H1 (cell line): Measurements from ENCODE around the gene ETS1. TPM values are rescaled to one million over a fixed set of nuclear protein-coding genes. Genes with fewer than 3 reads are reported as not detected.

Experiments used
- CTCF ChIA-PET: fragments of 300-600 bp; sonication (Branson Sonifier 250); formaldehyde crosslinking; loops from one replicate; lab custom pipeline; 2021; ENCODE audit not compliant: partially characterized antibody; lab: Charles Lee
- POLR2A ChIA-PET: fragments of 300-600 bp; sonication (Branson Sonifier 250); formaldehyde crosslinking; loops from one replicate; lab custom pipeline; 2021; ENCODE audit warnings: inconsistent platforms; ENCODE audit not compliant: partially characterized antibody; lab: Charles Lee
- DNase-seq, 2 experiments: peaks; one replicate each; pipeline versions ENCODE4 v3.0.0 to v3.0.0-alpha.2; 2010 to 2022; ENCODE audit warnings: low spot score in 2 of 2, low read depth in 1 of 2, mixed read lengths in 1 of 2
- FAIRE-seq: peaks from 2 replicates; lab custom pipeline; 2011; peaks lifted over from hg19 to GRCh38; lab: Jason Lieb, UNC
- H2AFZ ChIP-seq: 2 replicates; pipeline ENCODE4 v1.8.1; 2012; ENCODE audit warnings: low read length, inconsistent platforms
- H2AK5ac ChIP-seq: 2 replicates; pipeline ENCODE4 v1.6.1; 2013; ENCODE audit warnings: low read depth, low read length
- H2BK120ac ChIP-seq: replicated peaks from 2 replicates; pipeline ENCODE3; 2013; ENCODE audit warnings: low read depth, low read length, inconsistent platforms
- H2BK12ac ChIP-seq: 2 replicates; pipeline ENCODE4 v1.6.1; 2013; ENCODE audit warnings: low read depth, low read length
- H2BK15ac ChIP-seq: 2 replicates; pipeline ENCODE4 v1.6.1; 2013; ENCODE audit warnings: low read length
- H2BK20ac ChIP-seq: 2 replicates; pipeline ENCODE4 v1.6.1; 2013; ENCODE audit warnings: low read length
- H2BK5ac ChIP-seq: 2 replicates; pipeline ENCODE4 v1.6.1; 2013; ENCODE audit warnings: low read depth, low read length
- H3K14ac ChIP-seq: 2 replicates; pipeline ENCODE4 v1.6.1; 2013; ENCODE audit warnings: inconsistent platforms; ENCODE audit not compliant: insufficient read length
- H3K18ac ChIP-seq: 2 replicates; pipeline ENCODE4 v1.6.1; 2013; ENCODE audit warnings: low read length; ENCODE audit errors: extremely low read depth
- H3K23ac ChIP-seq: 2 replicates; pipeline ENCODE4 v1.6.1; 2013; ENCODE audit warnings: inconsistent platforms; ENCODE audit not compliant: insufficient read length
- H3K23me2 ChIP-seq: 2 replicates; pipeline ENCODE4 v1.6.1; 2013; ENCODE audit warnings: low read depth, low read length
- H3K27ac ChIP-seq: 2 replicates; pipeline ENCODE4 v1.6.1; 2011; ENCODE audit warnings: low read depth, low read length, inconsistent platforms
- H3K27me3 ChIP-seq, 4 experiments: replicated peaks in 1 of 4; 1 replicate in 1 of 4; 2 replicates in 3 of 4; pipeline versions ENCODE4 v1.6.1 to v1.8.1; 2011 to 2013; ENCODE audit warnings: low read length in 3 of 4, mild to moderate bottlenecking in 3 of 4, inconsistent platforms in 2 of 4, mixed read lengths in 2 of 4, moderate library complexity in 1 of 4; ENCODE audit not compliant: control insufficient read depth in 3 of 4, insufficient read depth in 3 of 4; ENCODE audit errors: extremely low read depth in 1 of 4
- H3K36me3 ChIP-seq, 4 experiments: 2 replicates each; pipeline versions ENCODE4 v1.6.1 to v1.8.1; 2011 to 2013; ENCODE audit warnings: mild to moderate bottlenecking in 4 of 4, low read length in 3 of 4, moderate library complexity in 2 of 4, control low read depth in 1 of 4, inconsistent platforms in 1 of 4; ENCODE audit not compliant: insufficient read depth in 4 of 4, control insufficient read depth in 2 of 4
- H3K4ac ChIP-seq: replicated peaks from 2 replicates; pipeline ENCODE3; 2013; ENCODE audit warnings: low read length, low read depth, mixed read lengths, inconsistent platforms; ENCODE audit not compliant: insufficient read length
- H3K4me1 ChIP-seq, 4 experiments: replicated peaks in 1 of 4; 1 replicate in 1 of 4; 2 replicates in 3 of 4; pipeline versions ENCODE4 v1.6.1 to v1.8.1; 2011 to 2013; ENCODE audit warnings: low read length in 3 of 4, inconsistent platforms in 2 of 4, mixed read lengths in 1 of 4; ENCODE audit not compliant: insufficient read depth in 4 of 4, control insufficient read depth in 3 of 4
- H3K4me2 ChIP-seq, 2 experiments: 2 replicates each; pipeline versions ENCODE4 v1.6.1 to v1.8.1; 2011 to 2013; ENCODE audit warnings: low read depth in 2 of 2, low read length in 2 of 2, control low read depth in 1 of 2, inconsistent platforms in 1 of 2, mild to moderate bottlenecking in 1 of 2; ENCODE audit not compliant: insufficient read depth in 1 of 2
- H3K4me3 ChIP-seq, 4 experiments: fragments of 200-600, 300-600 bp in 1 of 4; sonication (generic), shearing (Covaris generic), sonication (Bioruptor Twin) in 1 of 4; 2 replicates each; pipeline versions ENCODE4 v1.5.1 to v1.8.1; 2011 to 2016; ENCODE audit warnings: low read length in 4 of 4, low read depth in 3 of 4, control low read depth in 2 of 4, inconsistent platforms in 2 of 4, mild to moderate bottlenecking in 2 of 4, mixed read lengths in 1 of 4, moderate library complexity in 1 of 4; ENCODE audit not compliant: insufficient read depth in 2 of 4; ENCODE audit errors: extremely low read depth in 1 of 4
- H3K56ac ChIP-seq: replicated peaks from 2 replicates; pipeline ENCODE3; 2013; ENCODE audit warnings: low read depth, mild to moderate bottlenecking, mixed read lengths, low read length, inconsistent platforms; ENCODE audit not compliant: insufficient read length
- H3K79me1 ChIP-seq: 2 replicates; pipeline ENCODE4 v1.6.1; 2013; ENCODE audit warnings: low read depth, low read length, control low read depth
- H3K79me2 ChIP-seq, 2 experiments: 2 replicates each; pipeline versions ENCODE4 v1.6.1 to v1.8.1; 2012 to 2013; ENCODE audit warnings: low read length in 2 of 2, mild to moderate bottlenecking in 2 of 2, inconsistent platforms in 1 of 2; ENCODE audit not compliant: insufficient read depth in 2 of 2, control insufficient read depth in 1 of 2
- H3K9ac ChIP-seq, 4 experiments: replicated peaks in 1 of 4; 1 replicate in 1 of 4; 2 replicates in 3 of 4; pipeline versions ENCODE4 v1.6.1 to v1.8.1; 2011 to 2013; ENCODE audit warnings: low read depth in 3 of 4, low read length in 3 of 4, control low read depth in 2 of 4, mild to moderate bottlenecking in 2 of 4, moderate library complexity in 2 of 4, inconsistent platforms in 1 of 4; ENCODE audit errors: extremely low read depth in 1 of 4
- H3K9me3 ChIP-seq, 2 experiments: 2 replicates each; pipeline versions ENCODE4 v1.6.1 to v1.8.1; 2012 to 2013; ENCODE audit warnings: mild to moderate bottlenecking in 2 of 2, moderate library complexity in 2 of 2, control low read depth in 1 of 2, inconsistent platforms in 1 of 2, low read depth in 1 of 2, low read length in 1 of 2, mixed read lengths in 1 of 2; ENCODE audit not compliant: insufficient read depth in 2 of 2
- H4K20me1 ChIP-seq, 2 experiments: replicated peaks in 1 of 2; 2 replicates each; pipeline versions ENCODE3 to v1.8.1; 2011 to 2013; ENCODE audit warnings: inconsistent platforms in 2 of 2, low read length in 2 of 2, mild to moderate bottlenecking in 1 of 2; ENCODE audit not compliant: insufficient read depth in 2 of 2, control insufficient read depth in 1 of 2
- H4K5ac ChIP-seq: 2 replicates; pipeline ENCODE4 v1.6.1; 2013; ENCODE audit warnings: low read length, low read depth, mixed read lengths, inconsistent platforms; ENCODE audit not compliant: insufficient read length
- H4K8ac ChIP-seq: 2 replicates; pipeline ENCODE4 v1.8.0; 2013; ENCODE audit warnings: mild to moderate bottlenecking, moderate library complexity, low read length, inconsistent platforms; ENCODE audit not compliant: insufficient read depth; ENCODE audit errors: extremely low read depth
- H4K91ac ChIP-seq: replicated peaks from 2 replicates; pipeline ENCODE3; 2013; ENCODE audit warnings: low read length, mixed read lengths, inconsistent platforms; ENCODE audit not compliant: insufficient read length
- BACH1 ChIP-seq: IDR thresholded peaks from 2 replicates; pipeline ENCODE4 v1.6.1; 2012; ENCODE audit warnings: low read length, improper control_type of control experiment
- CBX8 ChIP-seq: fragments of 300-800, 300-1000 bp; sonication (generic); IDR thresholded peaks from 2 replicates; pipeline ENCODE4 v1.7.1; 2016; ENCODE audit warnings: low read depth, low read length, borderline replicate concordance
- SAP30 ChIP-seq: fragments of 300-600 bp; sonication (generic); IDR thresholded peaks from 2 replicates; pipeline ENCODE4 v1.7.1; 2012; ENCODE audit warnings: low read length, moderate library complexity, mild to moderate bottlenecking, inconsistent platforms; ENCODE audit not compliant: insufficient read depth, insufficient replicate concordance
- SP4 ChIP-seq: IDR thresholded peaks from 2 replicates; pipeline ENCODE4 v1.6.1; 2012; ENCODE audit warnings: low read length, inconsistent platforms
- SRF ChIP-seq: IDR thresholded peaks from 2 replicates; pipeline ENCODE4 v1.6.1; 2011; ENCODE audit warnings: mild to moderate bottlenecking, low read depth, low read length, moderate library complexity
- WGBS, 2 experiments: shearing (Covaris generic) in 1 of 2; methylation state at CpG; one replicate each; pipeline versions ENCODE4 v1.1.6 to v1.1.7; 2013 to 2015; ENCODE audit warnings: low lambda C conversion rate in 2 of 2, mixed read lengths in 2 of 2, inconsistent platforms in 1 of 2, low coverage in 1 of 2, missing lambda C conversion rate in 1 of 2; ENCODE audit not compliant: insufficient replicate concordance in 2 of 2, insufficient coverage in 1 of 2, insufficient read length in 1 of 2; ENCODE audit errors: extremely low coverage in 1 of 2, missing lambda C conversion rate in 1 of 2; 5-methylcytosine and 5-hydroxymethylcytosine counted together
- polyA plus RNA-seq, 7 experiments: library from polyadenylated mRNA; depleted of rRNA in 3 of 7; stranded (reverse) in 5 of 7; unstranded in 2 of 7; fragments of >200 nt in 5 of 7; fragments of 200-250 nt in 2 of 7; gene quantifications; 1 replicate in 5 of 7; 2 replicates in 1 of 7; 4 replicates in 1 of 7; pipeline versions ENCODE4 v1.2.1 to v1.2.3, GENCODE V29; 2011 to 2013; ENCODE audit warnings: missing spikeins in 2 of 7, mixed read lengths in 2 of 7
- total RNA-seq: library from RNA; stranded (reverse); fragmentation: NEBNext Ultra II Directional; extraction: Animal tissue kit (Norgen Biotek cat#: 25700); gene quantifications from 2 replicates; pipeline ENCODE4 v1.2.1, GENCODE V29; 2021

The ETS1 gene
- total and polyA plus RNA-seq, 2 of the 8 experiments (the other 6 are each of a cell fraction or from before 2014, with no cell fraction given) = 10.0 to 35.3 TPM

DNA sequence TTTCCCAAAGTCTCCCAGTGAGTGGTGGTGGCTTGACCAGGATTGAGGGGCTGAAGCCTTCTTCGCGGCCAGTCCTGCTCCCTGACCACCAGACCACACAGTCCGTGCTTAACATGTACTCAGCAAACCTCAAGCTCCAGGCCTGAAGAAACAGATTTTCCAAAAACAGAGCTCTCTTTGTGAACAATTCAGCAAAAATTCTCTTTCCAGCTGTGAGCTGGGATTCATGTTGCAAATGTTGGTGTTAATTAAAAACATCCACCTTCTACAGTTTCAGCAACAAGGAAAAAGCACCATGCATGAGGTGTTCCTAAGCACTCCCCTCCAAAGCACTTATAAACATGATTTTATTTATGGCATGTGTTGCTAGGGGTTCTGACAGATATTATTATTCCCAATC, 129.5 kb downstream of the ETS1 start:
- Histone ChIP-seq H4K5ac (no peak overlapping the region), H3K27ac (no peak overlapping the region), H2BK20ac (no peak overlapping the region), H3K14ac (no peak overlapping the region), H3K56ac (no peak overlapping the region), H2BK15ac (no peak overlapping the region), H4K8ac (no peak overlapping the region), H3K4me3 (no peak overlapping the region), H3K27me3 (no peaks in the 10 kb centered on the region), H3K18ac (no peak overlapping the region), H2BK12ac (no peak overlapping the region), H3K23me2 (no peaks in the 10 kb centered on the region), H3K4me2 (no peak overlapping the region), H3K79me1 (no peaks in the 10 kb centered on the region), H4K20me1 (no peaks in the 10 kb centered on the region), H3K4me1 (no peaks in the 10 kb centered on the region), H2AFZ (no peak overlapping the region), H4K91ac (no peak overlapping the region), H2BK5ac (no peak overlapping the region), H2AK5ac (no peak overlapping the region), H3K23ac (no peak overlapping the region), H3K9ac (no peak overlapping the region), H3K79me2 (no peaks in the 10 kb centered on the region), H3K36me3 (peaks cover 0 to 3% (median 0%) of the 10 kb centered on the region in 4 experiments; a peak in 2 of 8 replicates), H3K9me3 (no peaks in the 10 kb centered on the region), H3K4ac (no peak overlapping the region), H2BK120ac (no peak overlapping the region)
- TF ChIP-seq SRF (no peak), SP4 (no peak), SAP30 (no peak), CBX8 (no peak), BACH1 (no peak)
- DNase-seq = no peak
- FAIRE-seq = no peak
- ChIA-PET POLR2A (no interaction called here), CTCF (interaction anchor here (0.6 to 1.6 kb wide), 4 partner anchors 58 to 174 kb away, joined by 3 to 5 read pairs (median 4); no protein-coding TSS in a partner anchor)
- WGBS, 2 experiments = 92% methylated on average over 3 of the region's 3 CpGs; no CpG with 5 or more reads in 1 of the 2 experiments
